Right cardiac atrium (tissue), 5 donors: Measurements from ENCODE around the gene PTGER4. TPM values are rescaled to one million over a fixed set of nuclear protein-coding genes. Genes with fewer than 3 reads are reported as not detected.
A peak's percentile ranks its signal among the peaks of the same experiment; 100 is the strongest.

Source experiments
- ATAC-seq, 2 donors: fragments of 200-7000 bp; cut with Tn5 transposase; one replicate each; pipeline versions ENCODE4 v1.8.0 to v1.9.1; 2020; ENCODE audit warnings: moderate library complexity in 2 of 2, mild to moderate bottlenecking in 1 of 2
- DNase-seq, 3 donors: peaks; one replicate each; pipeline ENCODE4 v3.0.0-alpha.2; 2020
- H3K27ac ChIP-seq: one replicate; pipeline ENCODE4 v1.5.1; 2013; ENCODE audit warnings: mild to moderate bottlenecking, low read length, control low read depth, moderate library complexity
- H3K27me3 ChIP-seq: one replicate; pipeline ENCODE4 v1.6.1; 2013; ENCODE audit not compliant: control insufficient read depth, insufficient read depth
- H3K4me1 ChIP-seq: one replicate; pipeline ENCODE4 v1.6.1; 2013; ENCODE audit warnings: low read length; ENCODE audit not compliant: control insufficient read depth, insufficient read depth
- H3K4me3 ChIP-seq: one replicate; pipeline ENCODE4 v1.5.1; 2013; ENCODE audit warnings: low read length, control low read depth
- H3K9me3 ChIP-seq: one replicate; pipeline ENCODE4 v1.6.1; 2013; ENCODE audit warnings: low read length; ENCODE audit not compliant: control insufficient read depth
- WGBS: extraction: QIAGEN DNeasy Blood & Tissue Kit; methylation state at CpG from one replicate; pipeline ENCODE4 v1.1.7; 2013; 5-methylcytosine and 5-hydroxymethylcytosine counted together
- intact Hi-C, 4 donors: fragments of 100-400 bp; cut with DNase I; formaldehyde crosslinking; loops; one replicate each; pipeline versions ENCODE4 v1.11.0 to v1.14.0; 2022 to 2023
- polyA plus RNA-seq: library from polyadenylated mRNA; stranded (reverse); fragments of 200-250 nt; gene quantifications from one replicate; pipeline ENCODE4 v1.2.3, GENCODE V29; 2013
- total RNA-seq, 4 donors: library from RNA; stranded (reverse); fragmentation: NEBNext Ultra II Directional; extraction: Animal tissue kit (Norgen Biotek cat#: 25700); gene quantifications; one replicate each; pipeline ENCODE4 v1.2.1, GENCODE V29; 2021
- donor health status: healthy with polysubstance abuse.
- donor health status: DM: no; HTN: yes; CAD: no.
- donor health status: DM: no; HTN: no; CAD: no.
- donor health status: DM: no; HTN: yes; CAD: no; lungs with severe emphysema.
- donor health status: DM: yes; HTN: yes; CAD: no.

The PTGER4 gene
- total and polyA plus RNA-seq, 5 donors, result 1.9 to 4.8 (median 3.5) TPM

GRCh38 chr5:40680741-40681362 lies 1.1 kb downstream of the PTGER4 start:
- H3K27me3 ChIP-seq, result no peaks in the 10 kb centered on the region
- intact Hi-C loops, result loop anchor here (10.0 kb wide), 3 partner anchors 966 to 1106 kb away; no protein-coding TSS in a partner anchor
- ATAC-seq, result no peak

GRCh38 chr5:40681363-40682153 lies 1.8 kb downstream of the PTGER4 start:
- Histone ChIP-seq H3K4me3 (peak overlapping the region; percentile 84), H3K4me1 (no peaks in the 10 kb centered on the region), H3K9me3 (no peaks in the 10 kb centered on the region), H3K27ac (no peak overlapping the region), H3K27me3 (no peaks in the 10 kb centered on the region)
- intact Hi-C loops, result loop anchor here (10.0 kb wide), 3 partner anchors 967 to 1107 kb away; no protein-coding TSS in a partner anchor
- DNase-seq, result peak; percentile 29 to 65 (median 45)
- no peak for ATAC-seq
- 7% methylated on average over 67 of the region's 67 CpGs for WGBS

More at GRCh38 chr5:40680741-40681362, 1.1 kb downstream of the PTGER4 start:
- Histone ChIP-seq H3K9me3 (no peaks in the 10 kb centered on the region), H3K4me3 (peak overlapping the region; percentile 84), H3K27ac (no peak overlapping the region), H3K4me1 (no peaks in the 10 kb centered on the region)
- DNase-seq, result peak in 2 of 3 donors; percentile 62 to 68
- WGBS, result 6% methylated on average over 37 of the region's 37 CpGs

GRCh38 chr5:40682154-40683017 lies 2.7 kb downstream of the PTGER4 start:
- Histone ChIP-seq H3K4me1 (no peaks in the 10 kb centered on the region), H3K9me3 (no peaks in the 10 kb centered on the region), H3K4me3 (peak overlapping the region; percentile 84), H3K27me3 (no peaks in the 10 kb centered on the region), H3K27ac (peak overlapping the region; percentile 42)
- WGBS, result 56% methylated on average over 16 of the region's 16 CpGs
- DNase-seq (no peak), ATAC-seq (no peak)
- intact Hi-C loops, result loop anchor here (10.0 kb wide), 3 partner anchors 968 to 1108 kb away; no protein-coding TSS in a partner anchor

GRCh38 chr5:40683305-40683704 lies 3.6 kb downstream of the PTGER4 start:
- H3K27me3 ChIP-seq, result no peaks in the 10 kb centered on the region
- H3K27ac ChIP-seq, result no peak overlapping the region
- intact Hi-C loops, result loop anchor here (10.0 kb wide), 3 partner anchors 969 to 1109 kb away; no protein-coding TSS in a partner anchor
- no peaks in the 10 kb centered on the region for H3K9me3 ChIP-seq
- no peak for DNase-seq
- ATAC-seq, result no peak
- no peaks in the 10 kb centered on the region for H3K4me1 ChIP-seq
- 48% methylated on average over 1 of the region's 1 CpG for WGBS
- H3K4me3 ChIP-seq, result peak overlapping the region; percentile 84

- Histone ChIP-seq H3K27me3 (no peaks in the 10 kb centered on the region), H3K27ac (no peak overlapping the region), H3K9me3 (no peaks in the 10 kb centered on the region), H3K4me1 (peaks cover 2% of the 10 kb centered on the region), H3K4me3 (no peak overlapping the region)
- intact Hi-C loops, result loop anchor here (5.0 to 10.0 kb wide), 6 partner anchors 733 to 1110 kb away; no protein-coding TSS in a partner anchor
- DNase-seq, result no peak
- ATAC-seq, result no peak
These were observed 5.5 kb downstream of the PTGER4 start for GRCh38 chr5:40685193-40685592.

GRCh38 chr5:40685976-40686486 lies 6.3 kb downstream of the PTGER4 start:
- intact Hi-C loops, result loop anchor here (5.0 to 10.0 kb wide), 6 partner anchors 734 to 1111 kb away; no protein-coding TSS in a partner anchor
- ATAC-seq (no peak), DNase-seq (no peak)
- WGBS, result 50% methylated on average over 1 of the region's 1 CpG
- peaks cover 2% of the 10 kb centered on the region for H3K4me1 ChIP-seq
- no peak overlapping the region for H3K4me3 ChIP-seq
- no peaks in the 10 kb centered on the region for H3K9me3 ChIP-seq
- H3K27me3 ChIP-seq, result no peaks in the 10 kb centered on the region
- H3K27ac ChIP-seq, result no peak overlapping the region

- WGBS, result 69% methylated on average over 7 of the region's 7 CpGs
- intact Hi-C loops, result loop anchor here (5.0 to 10.0 kb wide), 6 partner anchors 735 to 1113 kb away; no protein-coding TSS in a partner anchor
- DNase-seq (no peak), ATAC-seq (no peak)
- Histone ChIP-seq H3K4me3 (no peak overlapping the region), H3K9me3 (no peaks in the 10 kb centered on the region), H3K4me1 (peaks cover 2% of the 10 kb centered on the region), H3K27ac (no peak overlapping the region), H3K27me3 (no peaks in the 10 kb centered on the region)
These were observed 7.6 kb downstream of the PTGER4 start for GRCh38 chr5:40687321-40687720.

GRCh38 chr5:40688127-40688761 lies 8.5 kb downstream of the PTGER4 start:
- peak; percentile 75 to 87 (median 81) for DNase-seq
- 2% methylated on average over 8 of the region's 8 CpGs for WGBS
- no peak overlapping the region for H3K27ac ChIP-seq
- peak overlapping the region; percentile 39 for H3K4me3 ChIP-seq
- intact Hi-C loops, result loop anchor here (5.0 to 10.0 kb wide), 6 partner anchors 736 to 1113 kb away; no protein-coding TSS in a partner anchor
- no peaks in the 10 kb centered on the region for H3K27me3 ChIP-seq
- H3K9me3 ChIP-seq, result no peaks in the 10 kb centered on the region
- ATAC-seq, result peak; percentile 95
- peaks cover 2% of the 10 kb centered on the region for H3K4me1 ChIP-seq

GRCh38 chr5:40688996-40689395 lies 9.3 kb downstream of the PTGER4 start:
- ATAC-seq, result no peak
- Histone ChIP-seq H3K27ac (no peak overlapping the region), H3K4me1 (peaks cover 2% of the 10 kb centered on the region), H3K4me3 (no peak overlapping the region), H3K9me3 (no peaks in the 10 kb centered on the region), H3K27me3 (no peaks in the 10 kb centered on the region)
- no peak for DNase-seq
- intact Hi-C loops, result loop anchor here (5.0 to 10.0 kb wide), 6 partner anchors 737 to 1114 kb away; no protein-coding TSS in a partner anchor

- Histone ChIP-seq H3K27me3 (no peaks in the 10 kb centered on the region), H3K9me3 (no peaks in the 10 kb centered on the region), H3K4me1 (peaks cover 2% of the 10 kb centered on the region), H3K4me3 (no peak overlapping the region), H3K27ac (no peak overlapping the region)
- WGBS, result 37% methylated on average over 3 of the region's 3 CpGs
- ATAC-seq, result peak; percentile 63 to 92
- intact Hi-C loops, result loop anchor here (5.0 to 10.0 kb wide), 6 partner anchors 737 to 1115 kb away; no protein-coding TSS in a partner anchor
- DNase-seq, result no peak
These were observed 9.7 kb downstream of the PTGER4 start for GRCh38 chr5:40689438-40689837.
